HG03378 (cell line): ENCODE measurements around the gene FCN1.
"Not testable (repeated sequence)": the region's sequence is repeated elsewhere in the genome, so short reads cannot be mapped to it uniquely, and the experiment has no call there.

Source experiments
- ATAC-seq: cut with Tn5 transposase; IDR thresholded peaks from one replicate; pipeline ENCODE4 v1.9.1; 2021; ENCODE audit warnings: mild to moderate bottlenecking, moderate library complexity; ENCODE audit not compliant: unreplicated experiment

The FCN1 gene

GRCh38 chr9:134857451-134857850 is 60.3 kb downstream of the FCN1 start:
- not testable (repeated sequence) for ATAC-seq

- ATAC-seq, result no peak
Observed at GRCh38 chr9:134855900-134856377, 61.8 kb downstream of the FCN1 start.
